ENCODE data around the gene LRP5.

- TF ChIP-seq POLR2A (IDR thresholded peaks at IDR 0.05; ENCODE audit: low read depth, low read length): no peak
- no peak for TF ChIP-seq TAF1 (IDR thresholded peaks at IDR 0.05; ENCODE audit: borderline replicate concordance, low read depth, low read length)
Observed at GRCh38 chr11:68438658-68439259, 126.4 kb downstream of the LRP5 start.

All from GM12892 (cell line).